ENCODE data around the gene ZNF615.
"Not testable (repeated sequence)": the region's sequence is repeated elsewhere in the genome, so short reads cannot be mapped to it uniquely, and the experiment has no call there.

ZNF615 gene

DNA sequence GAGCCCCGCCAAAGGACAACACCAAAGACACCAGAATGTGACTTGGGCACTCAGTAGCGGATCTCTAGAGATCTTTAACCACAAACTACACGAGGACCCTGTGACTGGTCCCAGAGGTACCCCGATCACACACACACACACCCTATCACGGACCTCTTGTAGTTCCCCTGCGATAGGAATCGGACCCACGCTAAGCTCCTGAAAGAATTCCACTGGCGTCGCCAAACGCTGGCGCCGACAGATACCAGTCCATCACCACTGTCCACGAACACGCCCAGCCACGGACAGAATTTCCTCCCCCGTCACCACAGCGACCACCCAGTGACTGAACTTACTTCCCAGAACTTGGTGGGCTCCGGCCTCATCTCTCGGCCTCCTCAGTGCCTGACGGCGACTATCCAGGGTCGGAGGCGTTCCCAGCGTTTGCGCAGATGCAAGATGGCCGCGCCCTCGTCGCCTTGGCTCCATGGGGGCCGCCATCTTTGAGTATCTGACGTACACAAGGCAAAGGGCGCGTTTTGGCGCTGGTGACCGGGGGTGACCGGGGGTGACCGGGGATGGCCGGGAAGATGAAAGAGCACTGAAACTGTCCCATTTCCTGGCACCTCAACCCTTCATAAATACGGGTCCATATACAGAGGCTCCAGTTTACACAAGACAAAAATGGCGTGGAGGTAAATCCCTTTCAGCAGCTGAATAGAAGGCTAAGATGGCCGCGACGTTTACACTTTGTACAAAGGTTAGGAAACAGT, at the start of gene ZNF615:
Gene ZNF615 (minus strand): TSS at position 406 of the 752 bp plus-strand sequence. CDS start 4,500 bp downstream, outside the sequence.
- FAIRE-seq: no peak

DNA sequence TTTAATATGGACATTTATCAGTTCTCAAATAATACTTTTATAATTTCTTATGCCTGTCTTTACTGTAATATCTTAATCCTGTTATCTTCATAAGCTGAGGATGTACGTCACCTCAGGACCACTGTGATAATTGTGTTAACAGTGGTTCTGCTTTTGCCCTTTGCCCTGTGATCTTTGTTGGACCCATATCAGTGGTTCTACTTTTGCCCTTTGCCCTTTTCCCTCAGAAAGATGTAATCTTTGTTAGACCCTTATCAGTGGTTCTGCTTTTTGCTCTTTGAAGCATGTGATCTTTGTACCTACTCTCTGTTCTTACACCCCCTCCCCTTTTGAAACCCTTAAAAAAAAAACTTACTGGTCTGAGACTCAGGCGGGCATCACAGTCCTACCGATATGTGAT, 48.5 kb upstream of the ZNF615 start:
- not testable (repeated sequence) for FAIRE-seq

DNA sequence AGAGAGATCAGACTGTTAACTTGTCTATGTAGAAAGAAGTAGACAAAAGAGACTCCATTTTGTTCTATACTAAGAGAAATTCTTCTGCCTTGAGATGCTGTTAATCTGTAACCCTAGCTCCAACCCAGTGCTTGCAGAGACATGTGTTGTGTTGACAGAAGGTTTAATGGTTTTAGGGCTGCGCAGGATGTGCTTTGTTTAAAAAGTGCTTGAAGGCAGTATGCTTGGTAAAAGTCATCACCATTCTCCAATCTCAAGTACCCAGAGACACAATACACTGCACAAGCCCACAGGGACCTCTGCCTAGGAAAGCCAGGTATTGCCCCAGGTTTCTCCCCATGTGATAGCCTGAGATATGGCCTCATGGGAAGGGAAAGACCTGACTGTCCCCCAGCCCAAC, 43.7 kb upstream of the ZNF615 start:
- FAIRE-seq: not testable (repeated sequence)

- FAIRE-seq: peak; percentile 93
Observed at GRCh38 chr19:52048555-52049501, 40.8 kb upstream of the ZNF615 start, which contains the start of gene ZNF432. ZNF432 (minus strand) TSS chr19:52048838; CDS start chr19:52046868, 1,970 bp downstream.

DNA sequence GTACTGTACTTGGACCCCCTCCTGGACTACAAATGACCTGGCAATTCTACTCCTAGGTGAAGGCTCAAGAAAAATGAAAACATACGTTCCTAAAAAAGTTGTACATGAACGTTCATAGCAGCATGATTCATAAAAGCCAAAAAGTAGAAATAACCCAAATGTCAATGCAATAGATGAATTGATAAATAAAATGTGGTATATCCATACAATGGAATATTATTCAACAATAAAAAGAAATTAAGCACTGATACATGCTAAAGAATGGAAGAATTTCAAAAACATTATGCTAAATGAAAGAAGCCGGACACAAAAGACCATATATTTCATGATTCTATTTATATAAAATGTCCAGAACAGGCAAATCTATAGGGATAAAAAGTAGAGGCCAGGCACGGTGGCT, 31.2 kb upstream of the ZNF615 start:
- FAIRE-seq: no peak

GRCh38 chr19:52034051-52034728, 26.2 kb upstream of the ZNF615 start:
- no peak for FAIRE-seq

GRCh38 chr19:52028780-52029123, 20.7 kb upstream of the ZNF615 start:
- FAIRE-seq: no peak

DNA sequence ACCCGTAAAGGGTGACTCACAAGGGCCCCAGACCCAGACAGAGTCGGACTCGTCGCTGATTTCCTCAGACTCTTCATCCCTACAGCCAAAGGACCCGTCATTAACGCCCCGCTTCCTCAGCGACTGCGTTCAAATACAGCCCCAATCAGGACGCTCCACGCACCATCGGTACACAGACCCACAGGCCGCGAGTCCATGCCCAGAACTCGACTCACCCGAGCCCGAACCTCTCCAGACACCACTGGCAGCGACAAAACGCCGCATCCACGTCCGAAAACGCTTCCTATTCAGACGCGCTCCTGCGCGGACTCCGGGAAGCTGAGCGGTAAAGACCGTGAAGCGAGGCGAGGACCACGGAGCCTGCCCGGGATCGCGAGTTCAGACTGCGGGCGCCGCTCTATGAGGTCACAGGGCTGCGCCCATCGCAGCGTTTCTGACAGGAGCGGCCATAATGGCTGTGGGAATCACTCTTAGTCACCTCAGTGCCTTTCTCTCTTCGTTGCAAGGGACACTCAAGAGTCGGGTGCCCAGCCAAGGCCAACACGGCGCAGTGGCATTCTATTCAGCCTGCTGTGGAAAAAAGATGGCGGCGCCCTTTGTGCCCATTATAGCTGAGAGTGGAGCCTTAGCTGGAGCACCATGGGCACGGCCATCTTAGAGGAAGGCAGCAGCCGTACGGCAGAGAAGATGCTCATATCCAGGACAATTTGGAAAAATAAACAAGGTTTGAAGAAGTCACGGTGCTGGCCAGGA, 20.2 kb upstream of the ZNF615 start, which contains the start of gene ZNF614:
Gene ZNF614 (minus strand): TSS at position 353 of the 753 bp plus-strand sequence. CDS start 2,634 bp downstream, outside the sequence.
- no peak for FAIRE-seq

DNA sequence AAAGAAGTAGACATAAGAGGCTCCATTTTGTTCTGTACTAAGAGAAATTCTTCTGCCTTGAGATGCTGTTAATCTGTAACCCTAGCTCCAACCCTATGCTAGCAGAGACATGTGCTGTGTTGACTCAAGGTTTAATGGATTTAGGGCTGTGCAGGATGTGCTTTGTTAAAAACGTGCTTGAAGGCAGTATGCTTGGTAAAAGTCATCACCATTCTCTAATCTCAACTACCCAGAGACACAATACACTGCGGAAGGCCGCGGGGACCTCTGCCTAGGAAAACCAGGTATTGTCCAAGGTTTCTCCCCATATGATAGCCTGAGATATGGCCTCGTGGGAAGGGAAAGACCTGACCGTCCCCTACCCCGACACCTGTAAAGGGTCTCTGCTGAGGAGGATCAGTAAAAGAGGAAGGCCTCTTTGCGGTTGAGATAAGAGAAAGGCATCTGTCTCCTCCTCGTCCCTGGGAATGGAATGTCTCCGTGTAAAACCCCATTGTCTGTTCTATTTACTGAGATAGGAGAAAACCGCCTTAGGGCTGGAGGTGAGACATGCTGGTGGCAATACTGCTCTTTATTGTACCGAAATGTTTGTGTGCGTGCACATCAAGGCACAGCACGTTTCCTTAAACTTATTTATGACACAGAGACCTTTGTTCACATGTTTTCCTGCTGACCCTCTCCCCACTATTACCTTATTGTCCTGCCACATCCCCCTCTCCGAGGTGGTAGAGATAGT, 18.4 kb upstream of the ZNF615 start:
- FAIRE-seq: not testable (repeated sequence)

DNA sequence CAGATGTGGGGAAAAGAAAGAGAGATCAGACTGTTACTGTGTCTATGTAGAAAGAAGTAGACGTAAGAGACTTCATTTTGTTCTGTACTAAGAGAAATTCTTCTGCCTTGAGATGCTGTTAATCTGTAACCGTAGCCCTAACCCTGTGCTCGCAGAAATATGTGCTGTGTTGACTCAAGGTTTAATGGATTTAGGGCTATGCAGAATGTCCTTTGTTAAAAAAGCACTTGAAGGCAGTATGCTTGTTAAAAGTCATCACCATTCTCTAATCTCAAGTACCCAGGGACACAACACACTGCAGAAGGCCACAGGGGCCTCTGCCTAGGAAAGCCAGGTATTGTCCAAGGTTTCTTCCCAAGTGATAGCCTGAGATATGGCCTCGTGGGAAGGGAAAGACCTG, 16.5 kb upstream of the ZNF615 start:
- FAIRE-seq: not testable (repeated sequence)

DNA sequence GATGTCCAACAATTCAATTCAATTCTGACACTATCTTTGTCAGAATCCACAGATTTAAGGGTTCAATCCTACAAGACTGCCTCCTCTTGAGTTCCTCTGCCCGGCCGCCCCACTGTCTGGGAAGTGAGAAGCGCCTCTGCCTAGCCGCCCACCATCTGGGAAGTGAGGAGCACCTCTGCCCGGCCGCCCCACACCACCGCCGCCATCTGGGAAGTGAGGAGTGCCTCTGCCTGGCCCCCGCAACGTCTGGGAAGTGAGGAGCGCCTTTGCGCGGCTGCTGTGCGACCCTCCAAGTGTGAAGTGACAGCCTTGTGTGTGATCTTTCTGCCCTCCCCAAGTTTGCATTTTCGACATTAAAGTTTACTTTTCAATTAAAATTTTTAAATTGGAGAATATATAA, 14.2 kb upstream of the ZNF615 start:
- FAIRE-seq: no peak

GRCh38 chr19:52020506-52020905, 12.5 kb upstream of the ZNF615 start:
- no peak for FAIRE-seq

DNA sequence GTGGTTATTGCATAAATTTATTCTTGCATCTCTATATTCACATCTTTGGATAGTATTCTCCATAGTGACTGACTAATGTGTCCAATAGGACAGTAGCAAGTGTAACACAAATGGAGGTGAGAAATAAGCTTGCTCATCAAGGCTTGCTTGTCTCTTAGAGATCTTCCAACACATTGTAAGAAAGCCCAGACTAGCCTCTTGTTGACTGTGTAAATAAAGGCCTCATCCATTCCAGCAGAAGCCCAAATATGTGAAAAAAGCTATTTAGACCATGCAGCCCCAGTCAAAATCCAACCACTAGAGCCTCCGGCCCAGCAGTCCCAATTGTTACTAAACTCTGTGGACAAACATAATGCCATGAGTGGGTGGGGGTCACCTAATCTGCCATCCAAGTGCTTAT, 2.7 kb upstream of the ZNF615 start:
- no peak for FAIRE-seq

DNA sequence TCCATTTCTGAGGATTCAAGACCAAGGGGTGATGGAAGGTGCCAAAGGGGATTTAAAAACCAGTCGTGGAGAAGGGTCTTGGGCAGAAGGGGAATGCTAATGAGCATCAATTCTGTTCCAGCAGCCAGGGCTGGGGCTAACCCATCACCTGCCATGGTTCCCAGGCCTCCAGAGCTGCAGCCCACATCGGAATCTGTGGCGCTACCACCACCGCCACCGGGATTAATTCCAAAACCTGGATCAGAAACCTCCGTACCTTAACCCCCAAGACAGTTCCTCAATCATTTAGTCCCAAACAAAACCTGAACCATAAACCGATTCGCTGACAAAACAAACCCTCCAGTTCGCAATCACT, 583 bp downstream of the ZNF615 start:
- no peak for FAIRE-seq

DNA sequence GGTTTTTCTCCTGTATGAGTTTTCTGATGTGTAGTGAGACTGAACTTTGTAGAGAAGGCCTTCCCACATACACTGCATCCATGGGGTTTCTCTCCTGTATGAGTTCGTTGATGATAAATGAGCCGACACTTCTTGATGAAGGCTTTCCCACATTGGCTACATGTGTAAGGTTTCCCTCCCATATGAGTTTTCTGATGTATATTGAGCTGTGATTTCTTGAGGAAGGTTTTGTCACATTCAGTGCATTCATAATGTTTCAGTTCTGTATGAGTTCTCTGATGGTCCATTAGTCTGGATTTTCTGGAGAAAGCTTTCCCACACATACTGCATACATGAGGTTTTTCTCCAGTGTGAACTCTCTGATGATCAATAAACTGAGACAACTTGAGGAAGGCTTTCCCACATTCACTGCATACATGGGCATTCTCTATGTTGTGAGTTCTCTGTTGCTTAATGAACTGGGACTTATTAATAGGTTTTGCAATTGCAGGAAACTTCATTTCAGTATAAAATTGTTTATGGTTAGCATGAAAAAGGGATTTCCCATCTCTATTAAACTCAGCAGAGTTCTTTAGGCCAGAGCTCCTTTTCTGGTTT, 13.9 kb downstream of the ZNF615 start:
- no peak for FAIRE-seq

DNA sequence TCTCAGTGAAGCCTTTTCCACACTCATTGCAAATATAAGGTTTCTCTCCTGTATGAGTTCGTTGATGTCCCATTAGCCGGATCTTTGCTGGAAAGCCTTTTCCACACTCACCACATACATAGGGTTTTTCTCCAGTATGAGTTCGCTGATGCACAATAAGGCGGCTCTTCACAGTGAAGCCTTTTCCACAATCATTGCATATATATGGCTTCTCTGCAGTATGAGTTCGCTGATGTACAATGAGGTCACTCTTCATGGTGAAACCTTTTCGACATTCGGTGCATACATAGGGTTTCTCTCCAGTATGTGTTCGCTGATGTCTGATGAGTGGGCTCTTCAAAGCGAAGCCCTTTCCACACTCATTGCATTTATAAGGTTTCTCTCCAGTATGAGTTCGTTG, 14.6 kb downstream of the ZNF615 start:
- no peak for FAIRE-seq

- FAIRE-seq: peak; percentile 96
Observed at GRCh38 chr19:51986309-51987291, 21.4 kb downstream of the ZNF615 start, which contains the start of gene ZNF350. ZNF350 (minus strand) TSS chr19:51986840; CDS start chr19:51974360, 12,480 bp downstream.

DNA sequence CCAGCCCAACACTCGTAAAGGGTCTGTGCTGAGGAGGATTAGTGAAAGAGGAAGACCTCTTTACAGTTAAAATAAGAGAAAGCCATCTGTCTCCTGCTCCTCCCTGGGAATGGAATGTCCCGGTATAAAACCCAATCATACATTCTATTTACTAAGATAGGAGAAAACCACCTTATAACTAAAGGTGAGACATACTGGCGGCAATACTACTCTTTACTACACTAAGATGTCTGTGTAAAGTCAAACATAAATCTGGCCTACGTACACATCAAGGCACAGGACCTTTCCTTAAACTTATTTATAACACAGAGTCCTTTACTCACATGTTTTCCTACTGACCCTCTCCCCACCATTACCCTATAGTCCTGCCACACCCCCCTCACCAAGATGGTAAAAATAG, 24.6 kb downstream of the ZNF615 start:
- no peak for FAIRE-seq

DNA sequence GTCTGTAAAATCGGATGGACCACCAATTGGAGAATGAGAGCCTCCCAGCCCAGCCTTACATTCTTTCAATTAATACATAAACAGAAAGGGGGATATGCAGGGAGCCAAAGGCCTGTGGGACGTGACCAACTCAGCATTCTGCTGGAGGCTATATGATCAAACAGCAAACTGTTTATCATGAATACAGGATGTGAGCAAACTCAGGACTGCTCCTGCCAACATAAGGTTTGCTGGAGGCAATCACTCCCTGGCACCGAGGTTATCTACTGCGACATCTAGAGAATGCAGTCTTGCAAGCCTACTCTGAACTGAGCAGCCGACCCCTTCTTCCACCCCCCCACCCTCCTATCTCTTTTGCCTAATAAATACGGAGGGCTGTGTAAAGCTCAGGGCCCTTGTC, 27.1 kb downstream of the ZNF615 start:
- not testable (repeated sequence) for FAIRE-seq
